ENCODE results near the gene SPEN.
"Not testable (repeated sequence)": the region's sequence is repeated elsewhere in the genome, so short reads cannot be mapped to it uniquely, and the experiment has no call there.

- not testable (repeated sequence) for TF ChIP-seq CTCF (conservative IDR thresholded peaks at IDR 0.05); ZFX (IDR thresholded peaks at IDR 0.05)
These were observed 130.4 kb downstream of the SPEN start for GRCh38 chr1:15977947-15978346.

Measured in C4-2B (cell line).